Measurements from ENCODE around the gene RPL32.

DNA sequence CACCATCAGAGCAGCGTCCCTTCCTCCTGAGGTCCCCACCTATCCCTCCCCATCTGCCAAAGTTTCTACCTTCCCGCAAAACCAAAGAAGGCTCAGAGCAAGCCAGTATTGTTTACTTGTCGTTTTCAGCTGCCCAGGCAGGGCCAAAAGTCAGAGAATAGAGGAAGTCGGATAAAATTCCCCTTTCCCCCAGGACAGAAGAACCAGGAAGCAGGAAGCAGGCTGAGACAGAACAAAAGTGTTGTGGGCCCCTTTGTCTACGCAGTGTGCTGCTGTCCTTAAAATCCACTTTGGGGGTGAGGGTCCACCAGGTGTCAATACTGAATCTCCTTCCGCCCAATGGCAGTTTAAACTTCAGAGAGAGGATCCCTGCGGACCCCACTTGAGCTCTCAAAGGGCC is 18.5 kb upstream of the RPL32 start:
- TF ChIP-seq, protein P1, sequence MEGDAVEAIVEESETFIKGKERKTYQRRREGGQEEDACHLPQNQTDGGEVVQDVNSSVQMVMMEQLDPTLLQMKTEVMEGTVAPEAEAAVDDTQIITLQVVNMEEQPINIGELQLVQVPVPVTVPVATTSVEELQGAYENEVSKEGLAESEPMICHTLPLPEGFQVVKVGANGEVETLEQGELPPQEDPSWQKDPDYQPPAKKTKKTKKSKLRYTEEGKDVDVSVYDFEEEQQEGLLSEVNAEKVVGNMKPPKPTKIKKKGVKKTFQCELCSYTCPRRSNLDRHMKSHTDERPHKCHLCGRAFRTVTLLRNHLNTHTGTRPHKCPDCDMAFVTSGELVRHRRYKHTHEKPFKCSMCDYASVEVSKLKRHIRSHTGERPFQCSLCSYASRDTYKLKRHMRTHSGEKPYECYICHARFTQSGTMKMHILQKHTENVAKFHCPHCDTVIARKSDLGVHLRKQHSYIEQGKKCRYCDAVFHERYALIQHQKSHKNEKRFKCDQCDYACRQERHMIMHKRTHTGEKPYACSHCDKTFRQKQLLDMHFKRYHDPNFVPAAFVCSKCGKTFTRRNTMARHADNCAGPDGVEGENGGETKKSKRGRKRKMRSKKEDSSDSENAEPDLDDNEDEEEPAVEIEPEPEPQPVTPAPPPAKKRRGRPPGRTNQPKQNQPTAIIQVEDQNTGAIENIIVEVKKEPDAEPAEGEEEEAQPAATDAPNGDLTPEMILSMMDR (IDR thresholded peaks at IDR 0.05), result no peak
- TF ChIP-seq POLR2A (IDR thresholded peaks at IDR 0.05), result no peak
